T1000 (cell line): ENCODE data around the gene ARV1.
"Not testable (repeated sequence)": the region's sequence is repeated elsewhere in the genome, so short reads cannot be mapped to it uniquely, and the experiment has no call there.

ENCODE experiments used
- DNase-seq: peaks from one replicate; lab custom pipeline; 2025; ENCODE audit warnings: mixed read lengths; lab: John Stamatoyannopoulos, UW

The ARV1 gene

GRCh38 chr1:231044588-231044987 lies 65.7 kb downstream of the ARV1 start:
- no peak for DNase-seq

GRCh38 chr1:231045286-231045685 lies 66.4 kb downstream of the ARV1 start:
- DNase-seq = no peak

GRCh38 chr1:231045921-231046729 lies 67.2 kb downstream of the ARV1 start:
- DNase-seq = not testable (repeated sequence)

GRCh38 chr1:231046730-231047395 lies 68.0 kb downstream of the ARV1 start:
- no peak for DNase-seq

- DNase-seq = not testable (repeated sequence)
These were observed 68.6 kb downstream of the ARV1 start for GRCh38 chr1:231047529-231047928.

- not testable (repeated sequence) for DNase-seq
These were observed 69.5 kb downstream of the ARV1 start for GRCh38 chr1:231048419-231048818.

- no peak for DNase-seq
These were observed 70.5 kb downstream of the ARV1 start for GRCh38 chr1:231049121-231049979.
